HEK293T (cell line): ENCODE data around the gene NLRX1.

Experiments used
- HDGF ChIP-seq: fragments of 450-650 bp; IDR thresholded peaks from 2 replicates; pipeline ENCODE4 v1.6.1; 2017; ENCODE audit warnings: antibody characterized with exemption, borderline replicate concordance
- SP1 ChIP-seq: fragments of 450-650 bp; IDR thresholded peaks from 2 replicates; pipeline ENCODE4 v1.6.1; 2017

DNA sequence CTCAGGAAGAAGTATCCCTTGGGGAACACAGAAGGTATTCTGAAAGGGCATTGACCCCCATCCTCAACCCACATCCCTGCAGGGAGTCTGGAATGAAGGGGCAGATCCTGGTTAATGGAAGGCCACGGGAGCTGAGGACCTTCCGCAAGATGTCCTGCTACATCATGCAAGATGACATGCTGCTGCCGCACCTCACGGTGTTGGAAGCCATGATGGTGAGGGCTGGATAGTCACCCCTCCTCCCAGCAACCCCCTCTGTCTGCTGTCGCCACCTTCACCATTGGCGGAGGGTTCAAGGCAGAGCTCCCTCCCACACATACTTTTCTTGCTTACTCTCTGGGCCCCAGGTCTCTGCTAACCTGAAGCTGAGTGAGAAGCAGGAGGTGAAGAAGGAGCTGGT is 14.3 kb upstream of the NLRX1 start:
- no peak for TF ChIP-seq SP1
- TF ChIP-seq HDGF: no peak
